Gastrocnemius medialis (tissue), 4 donors: ENCODE data around the gene OSGEP. TPM values are rescaled to one million over a fixed set of nuclear protein-coding genes. Genes with fewer than 3 reads are reported as not detected.

Experiments used
- ATAC-seq, 2 donors: fragments of 150-250 bp; one replicate each; pipeline ENCODE4 v1.9.1; 2016
- DNase-seq, 2 donors: peaks; one replicate each; pipeline ENCODE4 v3.0.0-alpha.2; 2019
- H3K27ac ChIP-seq, 4 donors: fragments of 200-600 bp; sonication (generic); 1 replicate in 1 of 4; 2 replicates in 3 of 4; pipeline ENCODE4 v1.5.1; 2016 to 2018; ENCODE audit warnings: mild to moderate bottlenecking in 2 of 4, moderate library complexity in 1 of 4
- H3K27me3 ChIP-seq, 3 donors: fragments of 200-600 bp; sonication (generic) in 2 of 3; 1 replicate in 1 of 3; 2 replicates in 2 of 3; pipeline versions ENCODE4 v1.5.1 to v1.6.0; 2016 to 2019; ENCODE audit warnings: mild to moderate bottlenecking in 1 of 3, moderate library complexity in 1 of 3
- H3K36me3 ChIP-seq, 2 donors: fragments of 200-600 bp; sonication (generic) in 1 of 2; one replicate each; pipeline ENCODE4 v1.5.1; 2017 to 2018
- H3K4me1 ChIP-seq, 2 donors: fragments of 200-600 bp; sonication (generic) in 1 of 2; one replicate each; pipeline ENCODE4 v1.5.1; 2016 to 2017; ENCODE audit warnings: mild to moderate bottlenecking in 2 of 2
- H3K4me3 ChIP-seq, 4 donors: fragments of 200-600 bp; sonication (generic) in 3 of 4; 1 replicate in 1 of 4; 2 replicates in 3 of 4; pipeline ENCODE4 v1.5.1; 2016 to 2019; ENCODE audit warnings: mild to moderate bottlenecking in 2 of 4
- H3K9me3 ChIP-seq, 3 donors: fragments of 200-600 bp; sonication (generic) in 2 of 3; 1 replicate in 1 of 3; 2 replicates in 2 of 3; pipeline ENCODE4 v1.5.1; 2016 to 2019
- CTCF ChIP-seq, 5 experiments: fragments of 450-650 bp in 3 of 5; fragments of 200-600 bp in 2 of 5; sonication (generic) in 2 of 5; IDR thresholded peaks in 4 of 5; conservative IDR thresholded peaks in 1 of 5; 1 replicate in 4 of 5; 2 replicates in 1 of 5; pipeline ENCODE4 v1.5.1; 2016 to 2019; ENCODE audit warnings: antibody characterized with exemption in 5 of 5, mild to moderate bottlenecking in 3 of 5, moderate library complexity in 3 of 5
- POLR2A ChIP-seq, 2 donors: fragments of 450-650 bp; IDR thresholded peaks; one replicate each; pipeline ENCODE4 v1.6.1; 2017; ENCODE audit warnings: antibody characterized with exemption in 2 of 2, mild to moderate bottlenecking in 2 of 2, moderate library complexity in 2 of 2
- in situ Hi-C, 4 donors: fragments of 200-750 bp; cut with MboI; loops; one replicate each; pipeline versions ENCODE4 v1.15.0 to v1.8.0; 2017; ENCODE audit warnings: low sequenced_read_pairs in 4 of 4
- intact Hi-C: fragments of 100-400 bp; cut with DNase I; formaldehyde crosslinking; loops from one replicate; pipeline ENCODE4 v1.15.1; 2023; ENCODE audit warnings: low total_unique reads
- total RNA-seq, 4 donors: library from RNA; depleted of rRNA; stranded (reverse); fragments of >200 nt; gene quantifications; one replicate each; pipeline versions ENCODE4 v1.1.0 to v1.2.3, GENCODE V29; 2016

The OSGEP gene
- total RNA-seq, 4 donors from 2014 or later: 15.8 to 21.7 (median 20.5) TPM

DNA sequence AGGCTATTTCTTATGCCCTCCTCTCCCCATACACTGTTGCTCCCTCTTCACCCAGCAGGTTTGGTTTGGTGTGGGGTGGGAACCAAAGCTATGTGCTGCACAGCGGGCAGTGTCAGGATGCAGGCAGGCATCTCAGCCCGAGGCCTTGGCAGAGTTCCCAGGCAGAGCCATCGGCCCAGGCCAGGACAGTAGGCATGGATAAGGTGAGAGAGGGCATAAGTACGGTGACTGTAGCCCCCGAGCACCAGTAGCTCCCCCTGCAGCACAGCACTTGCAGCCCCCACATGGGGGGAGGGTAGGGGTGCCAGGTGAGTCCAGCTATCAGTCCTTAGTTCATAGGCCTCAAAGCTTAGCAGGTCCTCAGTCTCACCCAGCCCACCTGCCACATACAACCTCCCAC, 25.8 kb downstream of the OSGEP start:
- intact Hi-C loops: no loop called here
- Histone ChIP-seq H3K9me3 (no peaks in the 10 kb centered on the region), H3K4me3 (no peak overlapping the region), H3K27me3 (no peaks in the 10 kb centered on the region), H3K4me1 (peaks cover 31 to 47% of the 10 kb centered on the region in 2 donors), H3K36me3 (no peaks in the 10 kb centered on the region), H3K27ac (peak overlapping the region in 2 of 4 donors; percentile 11 to 33)
- no peak for ATAC-seq
- no peak for TF ChIP-seq CTCF (IDR thresholded peaks at IDR 0.05 in 4 of 5, conservative IDR thresholded peaks at IDR 0.05 in 1 of 5)
- TF ChIP-seq POLR2A (IDR thresholded peaks at IDR 0.05): no peak
- in situ Hi-C loops: no loop called here
- DNase-seq: no peak

DNA sequence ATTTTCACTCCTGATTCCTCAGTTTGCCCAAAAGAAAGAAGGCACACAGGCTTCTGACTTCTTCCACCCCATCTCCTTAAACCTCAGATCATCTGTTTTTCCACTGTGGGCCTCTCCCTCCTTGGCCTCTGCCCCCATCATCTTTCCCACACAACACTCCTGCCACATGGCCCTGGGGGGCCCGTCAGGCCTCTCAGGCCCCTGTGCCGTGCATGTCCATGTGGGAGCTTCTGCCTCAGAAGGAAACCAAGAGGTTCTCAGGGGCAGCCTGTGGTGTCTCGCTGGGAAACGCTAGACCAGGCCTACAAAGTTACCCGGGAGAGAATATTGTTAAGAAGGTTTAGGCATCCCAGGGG, 26.6 kb downstream of the OSGEP start:
- no peaks in the 10 kb centered on the region for H3K36me3 ChIP-seq
- H3K4me3 ChIP-seq: no peak overlapping the region
- H3K27ac ChIP-seq: peak overlapping the region in 2 of 4 donors; percentile 33 to 46
- intact Hi-C loops: no loop called here
- H3K27me3 ChIP-seq: no peaks in the 10 kb centered on the region
- DNase-seq (no peak), ATAC-seq (no peak)
- H3K9me3 ChIP-seq: no peaks in the 10 kb centered on the region
- no peak for TF ChIP-seq CTCF (IDR thresholded peaks at IDR 0.05 in 4 of 5, conservative IDR thresholded peaks at IDR 0.05 in 1 of 5)
- no peak for TF ChIP-seq POLR2A (IDR thresholded peaks at IDR 0.05)
- H3K4me1 ChIP-seq: peaks cover 23 to 39% of the 10 kb centered on the region in 2 donors
- in situ Hi-C loops: no loop called here

DNA sequence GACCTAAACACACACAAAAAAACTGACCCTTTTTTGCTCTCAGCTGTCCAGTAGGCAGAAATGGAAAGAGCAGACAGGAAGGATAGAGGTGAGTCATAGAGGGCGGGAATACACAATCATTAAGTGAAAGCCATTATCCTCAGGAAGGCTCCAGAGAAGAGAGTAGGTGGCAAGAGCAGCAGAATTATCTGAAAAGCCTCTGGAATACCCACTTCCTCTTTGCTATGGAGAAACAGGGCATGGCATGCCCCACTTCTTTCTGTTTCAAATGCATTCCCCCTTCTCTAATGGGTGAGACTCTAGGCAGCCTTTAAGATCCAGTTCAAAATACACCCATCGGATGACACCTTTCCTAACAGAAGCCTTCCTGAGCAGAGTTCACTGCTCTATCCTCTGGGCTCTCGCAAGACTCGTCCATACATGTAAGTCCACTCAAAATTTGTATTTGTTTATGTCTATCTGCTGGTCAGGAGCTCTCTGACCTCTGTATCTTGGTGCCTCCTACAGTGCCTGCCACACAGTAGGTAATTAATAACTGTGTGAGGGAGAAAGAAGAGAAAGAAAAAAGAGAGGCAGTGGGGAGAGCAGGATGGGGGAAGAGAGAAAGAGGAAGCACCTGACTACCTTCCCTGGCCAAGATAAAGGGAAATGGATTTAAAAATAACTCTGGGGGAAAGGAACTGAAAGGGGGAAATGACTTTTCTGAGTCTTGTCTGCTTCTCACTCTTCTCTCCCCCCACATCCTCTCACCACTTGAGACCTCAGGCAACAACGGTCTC, 27.2 kb downstream of the OSGEP start:
- DNase-seq: no peak

GRCh38 chr14:20424851-20425250, 29.8 kb downstream of the OSGEP start:
- Histone ChIP-seq H3K27ac (no peak overlapping the region), H3K9me3 (no peaks in the 10 kb centered on the region), H3K4me3 (no peak overlapping the region), H3K27me3 (no peaks in the 10 kb centered on the region), H3K36me3 (no peaks in the 10 kb centered on the region), H3K4me1 (peaks cover 8 to 9% of the 10 kb centered on the region in 2 donors)
- no peak for TF ChIP-seq POLR2A (IDR thresholded peaks at IDR 0.05)
- no peak for TF ChIP-seq CTCF (IDR thresholded peaks at IDR 0.05 in 4 of 5, conservative IDR thresholded peaks at IDR 0.05 in 1 of 5)
- no peak for DNase-seq
- ATAC-seq: no peak
- in situ Hi-C loops: loop anchor here in 2 of 4 donors (25.0 kb wide), 1 partner anchor 187 kb away; no protein-coding TSS in a partner anchor
- intact Hi-C loops: no loop called here

More for the DNA sequence above, 27.2 kb downstream of the OSGEP start:
- Histone ChIP-seq H3K4me3 (no peak overlapping the region), H3K36me3 (no peaks in the 10 kb centered on the region), H3K27me3 (no peaks in the 10 kb centered on the region), H3K9me3 (no peaks in the 10 kb centered on the region), H3K4me1 (peaks cover 21 to 33% of the 10 kb centered on the region in 2 donors), H3K27ac (peak overlapping the region; percentile 2 to 46 (median 40))
- in situ Hi-C loops (no loop called here), intact Hi-C loops (no loop called here)
- TF ChIP-seq POLR2A (IDR thresholded peaks at IDR 0.05) (no peak), CTCF (IDR thresholded peaks at IDR 0.05 in 4 of 5, conservative IDR thresholded peaks at IDR 0.05 in 1 of 5) (no peak)
- no peak for ATAC-seq
